ENCODE measurements around the gene MPPED1. TPM values are rescaled to one million over a fixed set of nuclear protein-coding genes. Genes with fewer than 3 reads are reported as not detected.

MPPED1 gene
- total and polyA plus RNA-seq, 2 donors (not counting 1 experiment from before 2014, with no cell fraction given): 0.13 TPM; not detected in 1

GRCh38 chr22:43476751-43477725 lies 65.2 kb downstream of the MPPED1 start:
- peaks cover 0 to 4% (median 0%) of the 10 kb centered on the region in 3 donors for H3K9me3 ChIP-seq (ENCODE audit: control extremely low read depth in 1 of 3, control insufficient read depth in 2 of 3, insufficient read depth in 1 of 3, low read length in 2 of 3)
- peaks cover 8 to 24% of the 10 kb centered on the region in 2 donors for H3K4me1 ChIP-seq (ENCODE audit: control insufficient read depth in 2 of 2, insufficient read depth in 2 of 2, low read length in 2 of 2)
- TF ChIP-seq CTCF (IDR thresholded peaks at IDR 0.05) (no peak), EZH2 (IDR thresholded peaks at IDR 0.05; ENCODE audit: borderline replicate concordance, insufficient read depth, low read depth, low read length, poor library complexity, severe bottlenecking) (no peak)
- DNase-seq (no peak), ATAC-seq (ENCODE audit: low read depth) (no peak)
- no peaks in the 10 kb centered on the region for H3K9me3 Mint-ChIP-seq (ENCODE audit: insufficient read depth)
- no peaks in the 10 kb centered on the region for H4K20me1 ChIP-seq (ENCODE audit: control insufficient read depth, insufficient read depth, low read length, poor library complexity, severe bottlenecking)
- no peak overlapping the region for H3K4me3 ChIP-seq (ENCODE audit: control extremely low read depth in 1 of 5, extremely low read depth in 1 of 5, insufficient read depth in 1 of 5, low read depth in 2 of 5, low read length in 4 of 5)
- 94% methylated on average over 11 of the region's 14 CpGs for WGBS (ENCODE audit: insufficient coverage)
- H3K4me1 Mint-ChIP-seq: peaks cover 24% of the 10 kb centered on the region
- H3K27ac Mint-ChIP-seq: no peak overlapping the region
- H3K27me3 Mint-ChIP-seq: peaks cover 10% of the 10 kb centered on the region
- no peak overlapping the region for H2AFZ ChIP-seq (ENCODE audit: insufficient read depth, low read depth, low read length, poor library complexity, severe bottlenecking)
- H3K27me3 ChIP-seq (replicated peaks in 1 of 4; ENCODE audit: control extremely low read depth in 1 of 4, control insufficient read depth in 3 of 4, insufficient read depth in 4 of 4, low read length in 3 of 4): peaks cover 0 to 8% (median 1%) of the 10 kb centered on the region in 4 experiments
- POLR2A ChIA-PET: no interaction called here
- no peaks in the 10 kb centered on the region for H3K36me3 ChIP-seq (replicated peaks in 1 of 2; ENCODE audit: control extremely low read depth in 1 of 2, control insufficient read depth in 1 of 2, extremely low read depth in 1 of 2, insufficient read depth in 2 of 2, low read length in 1 of 2)
- H3K9ac ChIP-seq (ENCODE audit: low read length): no peak overlapping the region
- CTCF ChIA-PET: no interaction called here
- no peak overlapping the region for H3K4me2 ChIP-seq (replicated peaks; ENCODE audit: low read depth, low read length, poor library complexity, severe bottlenecking)
- no peak overlapping the region for H3K27ac ChIP-seq (ENCODE audit: low read length in 2 of 2)
- no peaks in the 10 kb centered on the region for H3K79me2 ChIP-seq (ENCODE audit: control insufficient read depth, insufficient read depth, low read length)
- H3K4me3 Mint-ChIP-seq: no peak overlapping the region
- intact Hi-C loops (cut with micrococcal nuclease): no loop called here

- Mint-ChIP-seq H3K27ac (no peak overlapping the region), H3K9me3 (ENCODE audit: insufficient read depth) (no peaks in the 10 kb centered on the region), H3K4me1 (peaks cover 27% of the 10 kb centered on the region), H3K27me3 (peaks cover 5% of the 10 kb centered on the region), H3K4me3 (no peak overlapping the region)
- 97% methylated on average over 5 of the region's 7 CpGs for WGBS (ENCODE audit: insufficient coverage)
- Histone ChIP-seq H3K79me2 (ENCODE audit: control insufficient read depth, insufficient read depth, low read length) (no peaks in the 10 kb centered on the region), H3K27me3 (replicated peaks in 1 of 4; ENCODE audit: control extremely low read depth in 1 of 4, control insufficient read depth in 3 of 4, insufficient read depth in 4 of 4, low read length in 3 of 4) (peaks cover 0 to 8% (median 0%) of the 10 kb centered on the region in 4 experiments), H3K27ac (ENCODE audit: low read length in 2 of 2) (no peak overlapping the region), H3K9me3 (ENCODE audit: control extremely low read depth in 1 of 3, control insufficient read depth in 2 of 3, insufficient read depth in 1 of 3, low read length in 2 of 3) (peaks cover 0 to 4% (median 0%) of the 10 kb centered on the region in 3 donors), H3K9ac (ENCODE audit: low read length) (no peak overlapping the region), H4K20me1 (ENCODE audit: control insufficient read depth, insufficient read depth, low read length, poor library complexity, severe bottlenecking) (no peaks in the 10 kb centered on the region), H3K4me1 (ENCODE audit: control insufficient read depth in 2 of 2, insufficient read depth in 2 of 2, low read length in 2 of 2) (peaks cover 8 to 29% of the 10 kb centered on the region in 2 donors), H3K36me3 (replicated peaks in 1 of 2; ENCODE audit: control extremely low read depth in 1 of 2, control insufficient read depth in 1 of 2, extremely low read depth in 1 of 2, insufficient read depth in 2 of 2, low read length in 1 of 2) (no peaks in the 10 kb centered on the region), H3K4me3 (ENCODE audit: control extremely low read depth in 1 of 5, extremely low read depth in 1 of 5, insufficient read depth in 1 of 5, low read depth in 2 of 5, low read length in 4 of 5) (no peak overlapping the region), H2AFZ (ENCODE audit: insufficient read depth, low read depth, low read length, poor library complexity, severe bottlenecking) (no peak overlapping the region), H3K4me2 (replicated peaks; ENCODE audit: low read depth, low read length, poor library complexity, severe bottlenecking) (no peak overlapping the region)
- DNase-seq (no peak), ATAC-seq (ENCODE audit: low read depth) (no peak)
- ChIA-PET CTCF (no interaction called here), POLR2A (no interaction called here)
- no peak for TF ChIP-seq EZH2 (IDR thresholded peaks at IDR 0.05; ENCODE audit: borderline replicate concordance, insufficient read depth, low read depth, low read length, poor library complexity, severe bottlenecking)
- intact Hi-C loops (cut with micrococcal nuclease): no loop called here
Measured at GRCh38 chr22:43477966-43478365, 66.2 kb downstream of the MPPED1 start.

Measured in B cell (primary cell).